SK-N-SH (cell line): ENCODE results near the gene SHH. TPM values are rescaled to one million over a fixed set of nuclear protein-coding genes. Genes with fewer than 3 reads are reported as not detected.

Source experiments
- CTCF ChIA-PET: fragments of 300-600, 350-600 bp; formaldehyde crosslinking; extraction: SDS; loops from one replicate; lab custom pipeline; 2021; lab: Yijun Ruan, JAX
- POLR2A ChIA-PET: fragments of 350-600 bp; sonication (Branson Sonifier 250); formaldehyde crosslinking; extraction: SDS; loops from one replicate; lab custom pipeline; 2020; ENCODE audit warnings: antibody characterized with exemption, inconsistent platforms; lab: Yijun Ruan, JAX
- DNase-seq: peaks from one replicate; pipeline ENCODE4 v3.0.0; 2012
- H2AFZ ChIP-seq: fragments of 200-600 bp; sonication (generic); 2 replicates; pipeline ENCODE4 v1.8.1; 2016; ENCODE audit warnings: antibody characterized with exemption, mild to moderate bottlenecking, low read depth
- H3F3A ChIP-seq: fragments of 200-600 bp; sonication (generic); replicated peaks from 2 replicates; pipeline ENCODE3; 2016; ENCODE audit warnings: antibody characterized with exemption, mild to moderate bottlenecking; ENCODE audit not compliant: insufficient read depth
- H3K27ac ChIP-seq, 2 experiments: fragments of 200-500 bp in 1 of 2; fragments of 200-600 bp in 1 of 2; sonication (Bioruptor generic) in 1 of 2; sonication (generic), shearing (Covaris generic) in 1 of 2; 2 replicates each; pipeline versions ENCODE4 v1.5.1 to v1.6.1; 2014 to 2016; ENCODE audit warnings: low read depth in 2 of 2, inconsistent platforms in 1 of 2, low read length in 1 of 2, mild to moderate bottlenecking in 1 of 2, mixed read lengths in 1 of 2
- H3K27me3 ChIP-seq: fragments of 200-600 bp; sonication (generic), shearing (Covaris generic); 2 replicates; pipeline ENCODE4 v1.6.1; 2016; ENCODE audit warnings: mixed run types; ENCODE audit not compliant: insufficient read depth
- H3K36me3 ChIP-seq, 2 experiments: fragments of 200-500 bp in 1 of 2; fragments of 200-600 bp in 1 of 2; sonication (Bioruptor generic) in 1 of 2; sonication (generic) in 1 of 2; replicated peaks in 1 of 2; 2 replicates each; pipeline versions ENCODE3 to v1.5.1; 2014 to 2016; ENCODE audit warnings: low read length in 1 of 2, mild to moderate bottlenecking in 1 of 2; ENCODE audit not compliant: insufficient read depth in 2 of 2, control insufficient read depth in 1 of 2
- H3K4me1 ChIP-seq, 2 experiments: fragments of 200-500 bp in 1 of 2; fragments of 200-600 bp in 1 of 2; sonication (Bioruptor generic) in 1 of 2; sonication (generic), shearing (Covaris generic) in 1 of 2; 2 replicates each; pipeline versions ENCODE4 v1.5.1 to v1.6.1; 2014 to 2016; ENCODE audit warnings: low read depth in 1 of 2, low read length in 1 of 2, mixed run types in 1 of 2; ENCODE audit not compliant: insufficient read depth in 2 of 2, control insufficient read depth in 1 of 2
- H3K4me2 ChIP-seq: fragments of 200-600 bp; sonication (generic), shearing (Covaris generic); 2 replicates; pipeline ENCODE4 v1.6.1; 2017; ENCODE audit warnings: mixed run types
- H3K4me3 ChIP-seq, 2 experiments: fragments of 200-500 bp in 1 of 2; fragments of 200-600 bp in 1 of 2; sonication (Bioruptor generic) in 1 of 2; sonication (generic), shearing (Covaris generic) in 1 of 2; 2 replicates each; pipeline versions ENCODE4 v1.5.1 to v1.8.1; 2014 to 2016; ENCODE audit warnings: low read depth in 2 of 2, inconsistent platforms in 1 of 2, low read length in 1 of 2, mild to moderate bottlenecking in 1 of 2, mixed read lengths in 1 of 2, moderate library complexity in 1 of 2
- H3K79me2 ChIP-seq: fragments of 200-600 bp; sonication (generic); 2 replicates; pipeline ENCODE4 v1.8.1; 2017; ENCODE audit warnings: mild to moderate bottlenecking; ENCODE audit not compliant: insufficient read depth
- H3K9ac ChIP-seq: fragments of 200-600 bp; sonication (generic); 2 replicates; pipeline ENCODE4 v1.6.1; 2017; ENCODE audit warnings: mixed run types
- H3K9me2 ChIP-seq: fragments of 200-600 bp; sonication (generic); 2 replicates; pipeline ENCODE4 v1.6.1; 2017; ENCODE audit warnings: mixed run types
- H3K9me3 ChIP-seq: fragments of 200-600 bp; sonication (generic); 2 replicates; pipeline ENCODE4 v1.6.1; 2017; ENCODE audit warnings: mixed run types, mild to moderate bottlenecking, moderate library complexity
- H4K20me1 ChIP-seq: fragments of 200-600 bp; sonication (generic); 2 replicates; pipeline ENCODE4 v1.6.1; 2017; ENCODE audit warnings: mild to moderate bottlenecking, mixed run types; ENCODE audit not compliant: insufficient read depth
- CHD2 ChIP-seq: fragments of 150-350 bp; IDR thresholded peaks from 2 replicates; pipeline ENCODE4 v1.6.1; 2018; ENCODE audit warnings: low read length; ENCODE audit not compliant: partially characterized antibody
- ELF1 ChIP-seq: IDR thresholded peaks from 2 replicates; pipeline ENCODE4 v1.4.0; 2012
- EP300 ChIP-seq, 2 experiments: IDR thresholded peaks; 2 replicates each; pipeline versions ENCODE4 v1.4.0 to v1.6.1; 2012; ENCODE audit warnings: borderline replicate concordance in 1 of 2, low read depth in 1 of 2, low read length in 1 of 2
- FOXJ3 ChIP-seq: sonication (generic); formaldehyde crosslinking; IDR thresholded peaks from 2 replicates; pipeline ENCODE4 v1.5.1; 2020; ENCODE audit warnings: mild to moderate bottlenecking, missing genetic modification reagents
- FOXM1 ChIP-seq: IDR thresholded peaks from 2 replicates; pipeline ENCODE4 v1.4.0; 2012; ENCODE audit warnings: low read depth, mild to moderate bottlenecking
- JUND ChIP-seq: IDR thresholded peaks from 2 replicates; pipeline ENCODE4 v1.4.0; 2012
- MEF2A ChIP-seq: IDR thresholded peaks from 2 replicates; pipeline ENCODE4 v1.4.0; 2012; ENCODE audit warnings: low read depth, borderline replicate concordance
- NFIC ChIP-seq: IDR thresholded peaks from 2 replicates; pipeline ENCODE4 v1.4.0; 2012; ENCODE audit warnings: borderline replicate concordance
- RAD21 ChIP-seq: IDR thresholded peaks from 2 replicates; pipeline ENCODE4 v1.6.1; 2012; ENCODE audit warnings: mild to moderate bottlenecking, low read length
- RCOR1 ChIP-seq: fragments of 150-350 bp; IDR thresholded peaks from 2 replicates; pipeline ENCODE4 v1.6.1; 2017; ENCODE audit warnings: antibody characterized with exemption, low read length
- RFX5 ChIP-seq: IDR thresholded peaks from 2 replicates; pipeline ENCODE4 v1.6.1; 2012; ENCODE audit warnings: mild to moderate bottlenecking, improper control_type of control experiment, low read length
- SMC3 ChIP-seq: IDR thresholded peaks from 2 replicates; pipeline ENCODE4 v1.6.1; 2012; ENCODE audit warnings: low read depth, low read length, improper control_type of control experiment
- TAF1 ChIP-seq: IDR thresholded peaks from 2 replicates; pipeline ENCODE4 v1.6.1; 2012; ENCODE audit warnings: low read depth, mild to moderate bottlenecking, low read length, moderate library complexity, borderline replicate concordance
- TCF12 ChIP-seq: IDR thresholded peaks from 2 replicates; pipeline ENCODE4 v1.4.0; 2012
- TEAD4 ChIP-seq: IDR thresholded peaks from 2 replicates; pipeline ENCODE4 v1.4.0; 2012; ENCODE audit warnings: mild to moderate bottlenecking, borderline replicate concordance; ENCODE audit not compliant: insufficient read depth
- USF1 ChIP-seq: IDR thresholded peaks from 2 replicates; pipeline ENCODE4 v1.4.0; 2012; ENCODE audit warnings: low read depth, borderline replicate concordance
- WGBS: methylation state at CpG from one replicate; pipeline ENCODE4 v1.1.6; 2017; ENCODE audit warnings: low lambda C conversion rate; 5-methylcytosine and 5-hydroxymethylcytosine counted together
- polyA plus RNA-seq, 3 experiments: library from polyadenylated mRNA; depleted of rRNA; stranded (reverse); fragments of >200 nt; gene quantifications; 2 replicates each; pipeline ENCODE4 v1.2.3, GENCODE V29; 2012
- TF ChIP-seq, protein P1 (sequence below): IDR thresholded peaks from 2 replicates; pipeline ENCODE4; 2012
- TF ChIP-seq, protein P2 (sequence below): fragments of 150-350 bp; IDR thresholded peaks from 2 replicates; pipeline ENCODE4 v1.6.1; 2017; ENCODE audit warnings: antibody characterized with exemption, low read length, low read depth, borderline replicate concordance
- TF ChIP-seq, protein P3 (sequence below): IDR thresholded peaks from 2 replicates; pipeline ENCODE4 v1.4.0; 2012; ENCODE audit warnings: low read depth, borderline replicate concordance

Gene SHH
- polyA plus RNA-seq, 1 of the 3 experiments (the other 2 are of a cell fraction): not detected

DNA sequence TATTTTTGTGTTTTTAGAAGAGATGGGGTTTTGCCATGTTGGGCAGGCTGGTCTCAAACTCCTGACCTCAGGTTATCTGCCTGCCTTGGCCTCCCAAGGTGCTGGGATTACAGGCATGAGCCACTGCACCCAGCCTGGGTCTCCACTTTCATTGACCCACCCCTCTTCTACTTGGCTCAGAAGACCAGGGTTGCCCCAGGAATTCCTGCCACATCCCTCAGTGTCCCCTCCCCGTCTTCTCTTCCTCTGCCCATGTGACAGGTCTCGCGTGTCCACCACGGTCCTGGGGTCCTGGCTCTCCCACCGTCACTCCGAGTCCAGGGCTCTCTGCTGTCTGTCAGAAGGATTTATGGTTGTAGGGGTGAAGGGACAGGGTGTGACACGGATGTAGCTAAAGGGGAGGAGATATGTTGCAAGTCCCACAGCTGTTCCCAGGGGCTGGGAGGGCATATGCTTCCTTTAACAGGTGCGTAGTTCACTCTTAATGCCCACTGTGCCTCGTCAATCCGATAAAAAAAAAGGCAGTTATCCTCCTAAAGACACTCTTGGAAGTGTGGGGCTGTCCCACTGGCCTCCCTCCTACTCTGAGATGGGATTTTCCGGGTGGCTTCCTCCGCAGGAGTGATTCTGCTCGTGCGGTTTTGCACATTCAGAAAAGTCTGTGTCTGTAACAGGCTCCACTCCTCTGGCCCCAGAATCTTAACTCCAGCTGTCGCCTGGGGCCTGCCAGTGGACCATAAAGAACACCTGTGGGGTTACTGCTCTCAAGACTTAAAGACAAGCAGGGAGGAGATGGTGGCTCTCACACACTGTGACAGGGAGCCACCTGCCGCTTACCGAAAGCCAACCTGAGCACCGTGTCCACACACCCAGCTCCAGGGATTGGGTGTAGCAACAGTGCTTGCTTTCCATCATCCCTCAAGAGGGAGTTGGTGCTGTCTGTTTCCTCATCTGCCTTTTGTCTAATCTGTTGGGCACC lies 36.7 kb upstream of the SHH start:
- H3K4me1 ChIP-seq: no peaks in the 10 kb centered on the region
- whole genome bisulfite sequencing: 22% methylated on average over 18 of the region's 18 CpGs
- TF ChIP-seq ELF1 (no peak), FOXM1 (no peak), TAF1 (no peak), TCF12 (no peak), CHD2 (no peak), MEF2A (no peak), USF1 (no peak), EP300 (IDR thresholded peaks at IDR 0.05; ENCODE audit: borderline replicate concordance in 1 of 2, low read depth in 1 of 2, low read length in 1 of 2) (no peak), RCOR1 (no peak), RFX5 (no peak), RAD21 (no peak), NFIC (no peak), FOXJ3 (CRISPR knock-in tag) (no peak), TEAD4 (no peak), JUND (no peak), SMC3 (no peak)
- TF ChIP-seq, protein P1, sequence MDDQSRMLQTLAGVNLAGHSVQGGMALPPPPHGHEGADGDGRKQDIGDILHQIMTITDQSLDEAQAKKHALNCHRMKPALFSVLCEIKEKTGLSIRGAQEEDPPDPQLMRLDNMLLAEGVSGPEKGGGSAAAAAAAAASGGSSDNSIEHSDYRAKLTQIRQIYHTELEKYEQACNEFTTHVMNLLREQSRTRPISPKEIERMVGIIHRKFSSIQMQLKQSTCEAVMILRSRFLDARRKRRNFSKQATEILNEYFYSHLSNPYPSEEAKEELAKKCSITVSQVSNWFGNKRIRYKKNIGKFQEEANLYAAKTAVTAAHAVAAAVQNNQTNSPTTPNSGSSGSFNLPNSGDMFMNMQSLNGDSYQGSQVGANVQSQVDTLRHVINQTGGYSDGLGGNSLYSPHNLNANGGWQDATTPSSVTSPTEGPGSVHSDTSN: no peak
- TF ChIP-seq, protein P2, sequence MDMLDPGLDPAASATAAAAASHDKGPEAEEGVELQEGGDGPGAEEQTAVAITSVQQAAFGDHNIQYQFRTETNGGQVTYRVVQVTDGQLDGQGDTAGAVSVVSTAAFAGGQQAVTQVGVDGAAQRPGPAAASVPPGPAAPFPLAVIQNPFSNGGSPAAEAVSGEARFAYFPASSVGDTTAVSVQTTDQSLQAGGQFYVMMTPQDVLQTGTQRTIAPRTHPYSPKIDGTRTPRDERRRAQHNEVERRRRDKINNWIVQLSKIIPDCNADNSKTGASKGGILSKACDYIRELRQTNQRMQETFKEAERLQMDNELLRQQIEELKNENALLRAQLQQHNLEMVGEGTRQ: no peak
- TF ChIP-seq, protein P3, sequence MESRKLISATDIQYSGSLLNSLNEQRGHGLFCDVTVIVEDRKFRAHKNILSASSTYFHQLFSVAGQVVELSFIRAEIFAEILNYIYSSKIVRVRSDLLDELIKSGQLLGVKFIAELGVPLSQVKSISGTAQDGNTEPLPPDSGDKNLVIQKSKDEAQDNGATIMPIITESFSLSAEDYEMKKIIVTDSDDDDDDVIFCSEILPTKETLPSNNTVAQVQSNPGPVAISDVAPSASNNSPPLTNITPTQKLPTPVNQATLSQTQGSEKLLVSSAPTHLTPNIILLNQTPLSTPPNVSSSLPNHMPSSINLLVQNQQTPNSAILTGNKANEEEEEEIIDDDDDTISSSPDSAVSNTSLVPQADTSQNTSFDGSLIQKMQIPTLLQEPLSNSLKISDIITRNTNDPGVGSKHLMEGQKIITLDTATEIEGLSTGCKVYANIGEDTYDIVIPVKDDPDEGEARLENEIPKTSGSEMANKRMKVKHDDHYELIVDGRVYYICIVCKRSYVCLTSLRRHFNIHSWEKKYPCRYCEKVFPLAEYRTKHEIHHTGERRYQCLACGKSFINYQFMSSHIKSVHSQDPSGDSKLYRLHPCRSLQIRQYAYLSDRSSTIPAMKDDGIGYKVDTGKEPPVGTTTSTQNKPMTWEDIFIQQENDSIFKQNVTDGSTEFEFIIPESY: no peak
- TF ChIP-seq, all 33 proteins: peak for 0
- Histone ChIP-seq H3K9ac (no peak overlapping the region), H3K4me2 (no peak overlapping the region), H4K20me1 (no peaks in the 10 kb centered on the region), H3K27ac (no peak overlapping the region), H3K9me2 (no peaks in the 10 kb centered on the region), H3K79me2 (no peaks in the 10 kb centered on the region), H3K9me3 (no peaks in the 10 kb centered on the region), H3K36me3 (no peaks in the 10 kb centered on the region), H3F3A (no peaks in the 10 kb centered on the region), H3K27me3 (peaks cover 92% of the 10 kb centered on the region), H3K4me3 (no peak overlapping the region), H2AFZ (no peak overlapping the region)
- DNase-seq: no peak
- POLR2A ChIA-PET: no interaction called here
- CTCF ChIA-PET: no interaction called here
